Putamen (tissue), 1 donor: ENCODE measurements around the gene ERFL.

Experiments
- DNase-seq: peaks from one replicate; pipeline ENCODE4 v3.0.0-alpha.2; 2016; ENCODE audit warnings: low spot score

The ERFL gene

DNA sequence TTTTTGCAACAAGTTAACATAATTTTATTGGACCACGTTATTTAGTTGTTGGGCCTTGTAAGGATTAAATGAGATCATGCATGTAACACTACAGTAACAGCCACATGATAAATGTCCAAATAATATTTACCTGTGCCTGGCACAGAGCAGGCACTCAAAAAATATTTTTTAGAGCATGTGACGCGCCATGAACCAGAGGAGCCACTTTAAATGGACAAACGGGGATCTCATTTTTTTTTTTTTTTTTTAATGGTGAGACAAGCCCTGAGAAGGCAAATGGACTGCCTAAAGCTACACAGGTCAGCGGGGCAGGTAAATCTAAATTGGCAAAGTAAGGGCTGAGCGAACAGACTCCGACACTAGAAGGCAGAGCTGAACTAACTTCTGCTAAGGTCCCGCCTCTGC lies 69.0 kb downstream of the ERFL start:
- no peak for DNase-seq
